Activated naive CD4-positive, alpha-beta T cell treated with anti-CD3 and anti-CD28 coated beads, Interleukin-2, amount 10 ng/mL, durations not matched to agents 7 days and 5 days (primary cell): ENCODE results near the gene FXYD4.
A peak's percentile ranks its signal among the peaks of the same experiment; 100 is the strongest.
"Not testable (repeated sequence)": the region's sequence is repeated elsewhere in the genome, so short reads cannot be mapped to it uniquely, and the experiment has no call there.

Source experiments
- CTCF ChIA-PET: fragments of 350-600 bp; sonication (Branson Sonifier 250); formaldehyde crosslinking; loops from one replicate; lab custom pipeline; 2021; ENCODE audit warnings: antibody characterized with exemption; lab: Charles Lee
- DNase-seq: peaks from one replicate; pipeline ENCODE4 v3.0.0-alpha.2; 2020
- H3K27ac Mint-ChIP-seq: one replicate; pipeline ENCODE4 v1.8.0; 2021; ENCODE audit warnings: mild to moderate bottlenecking, moderate library complexity, mixed read lengths
- H3K27me3 Mint-ChIP-seq: one replicate; pipeline ENCODE4 v1.8.0; 2021; ENCODE audit warnings: mild to moderate bottlenecking, mixed read lengths
- H3K36me3 Mint-ChIP-seq: one replicate; pipeline ENCODE4 v1.8.0; 2021; ENCODE audit warnings: mixed read lengths
- H3K4me1 Mint-ChIP-seq: one replicate; pipeline ENCODE4 v1.8.0; 2021; ENCODE audit warnings: mixed read lengths
- H3K4me3 Mint-ChIP-seq: one replicate; pipeline ENCODE4 v1.8.0; 2021; ENCODE audit warnings: mild to moderate bottlenecking, moderate library complexity, mixed read lengths
- H3K9me3 Mint-ChIP-seq: one replicate; pipeline ENCODE4 v1.8.0; 2021; ENCODE audit warnings: mixed read lengths

Gene FXYD4, protein sequence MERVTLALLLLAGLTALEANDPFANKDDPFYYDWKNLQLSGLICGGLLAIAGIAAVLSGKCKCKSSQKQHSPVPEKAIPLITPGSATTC

GRCh38 chr10:43371418-43371817, at the start of gene FXYD4:
Gene FXYD4, plus strand, starts transcription at chr10:43371636. Its CDS starts 2,111 bp downstream, at chr10:43373747.
- Mint-ChIP-seq H3K27me3 (peaks cover 33% of the 10 kb centered on the region), H3K4me1 (peaks cover 12% of the 10 kb centered on the region), H3K36me3 (no peaks in the 10 kb centered on the region), H3K4me3 (no peak within 1 kb of the TSS), H3K27ac (no peak within 1 kb of the TSS), H3K9me3 (no peaks in the 10 kb centered on the region)
- no peak for DNase-seq
- CTCF ChIA-PET: interaction anchor here (0.6 kb wide), 1 partner anchor 9 kb away, joined by 3 read pairs; no protein-coding TSS in a partner anchor

DNA sequence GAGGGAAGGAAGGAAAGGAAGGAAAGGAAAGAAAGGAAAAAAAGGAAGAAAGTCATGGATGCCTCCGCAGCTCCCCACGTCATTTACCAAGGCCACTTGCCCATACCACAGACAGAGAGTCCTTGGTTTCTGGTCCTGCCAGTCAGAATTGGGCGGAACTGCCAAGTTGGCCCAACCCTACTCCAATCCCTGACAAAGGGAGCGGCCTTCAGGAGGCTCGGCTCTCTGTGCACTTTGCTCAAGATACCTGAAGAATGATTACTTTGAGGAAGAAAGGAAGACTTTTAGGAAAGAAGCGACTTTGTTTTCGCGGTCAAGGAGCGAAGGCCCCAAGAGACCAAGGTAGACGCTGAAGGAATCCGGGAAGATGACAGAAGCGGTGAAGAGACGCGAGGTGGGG, 49.1 kb upstream of the FXYD4 start:
- H3K4me1 Mint-ChIP-seq: peaks cover 32% of the 10 kb centered on the region
- H3K27me3 Mint-ChIP-seq: peaks cover 62% of the 10 kb centered on the region
- H3K36me3 Mint-ChIP-seq: peaks cover 2% of the 10 kb centered on the region
- H3K27ac Mint-ChIP-seq: no peak overlapping the region
- no peaks in the 10 kb centered on the region for H3K9me3 Mint-ChIP-seq
- peak overlapping the region; percentile 11 for H3K4me3 Mint-ChIP-seq
- DNase-seq: no peak
- CTCF ChIA-PET: interaction anchor here (1.0 kb wide), 1 partner anchor 18 kb away, joined by 3 read pairs; no protein-coding TSS in a partner anchor

DNA sequence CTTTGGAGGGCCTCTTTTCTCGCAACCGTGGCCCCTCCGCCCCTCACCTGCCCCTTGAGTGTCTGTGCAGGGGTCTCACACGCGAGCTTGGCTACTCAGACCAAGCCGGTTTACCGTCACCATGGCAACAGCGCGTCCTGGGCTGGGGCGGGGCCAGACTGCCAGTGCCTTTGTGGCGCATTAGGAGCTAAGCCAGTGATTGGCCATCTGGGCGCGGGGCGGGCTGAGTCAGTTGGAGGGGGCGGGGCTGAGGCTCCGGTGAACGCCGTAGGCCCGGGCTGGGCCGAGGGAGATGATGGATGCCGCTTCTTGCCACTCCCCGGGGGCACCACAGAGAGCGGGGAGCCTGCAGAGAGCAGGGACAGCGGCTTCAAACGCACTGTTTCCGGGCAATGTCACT, 48.7 kb upstream of the FXYD4 start:
- Mint-ChIP-seq H3K27me3 (peaks cover 60% of the 10 kb centered on the region), H3K9me3 (no peaks in the 10 kb centered on the region), H3K4me1 (peaks cover 29% of the 10 kb centered on the region), H3K4me3 (peak overlapping the region; percentile 11), H3K36me3 (peaks cover 2% of the 10 kb centered on the region), H3K27ac (no peak overlapping the region)
- CTCF ChIA-PET: interaction anchor here (1.0 kb wide), 1 partner anchor 17 kb away, joined by 3 read pairs; no protein-coding TSS in a partner anchor
- peak; percentile 92 for DNase-seq

- DNase-seq: no peak
- H3K36me3 Mint-ChIP-seq: peaks cover 2% of the 10 kb centered on the region
- H3K27me3 Mint-ChIP-seq: peaks cover 56% of the 10 kb centered on the region
- H3K9me3 Mint-ChIP-seq: no peaks in the 10 kb centered on the region
- CTCF ChIA-PET: interaction anchor here (1.0 to 1.6 kb wide), 2 partner anchors 17 to 118 kb away, joined by 3 read pairs; no protein-coding TSS in a partner anchor
- no peak overlapping the region for H3K27ac Mint-ChIP-seq
- peaks cover 27% of the 10 kb centered on the region for H3K4me1 Mint-ChIP-seq
- no peak overlapping the region for H3K4me3 Mint-ChIP-seq
These were observed 48.2 kb upstream of the FXYD4 start for GRCh38 chr10:43323245-43323644.

- Mint-ChIP-seq H3K4me3 (no peak overlapping the region), H3K36me3 (peaks cover 2% of the 10 kb centered on the region), H3K27me3 (peaks cover 52% of the 10 kb centered on the region), H3K4me1 (peaks cover 18% of the 10 kb centered on the region), H3K9me3 (no peaks in the 10 kb centered on the region), H3K27ac (no peak overlapping the region)
- CTCF ChIA-PET: interaction anchor here (0.9 to 1.6 kb wide), 3 partner anchors 13 to 120 kb away, joined by 3 read pairs; no protein-coding TSS in a partner anchor
- no peak for DNase-seq
These were observed 46.6 kb upstream of the FXYD4 start for GRCh38 chr10:43324876-43325275.

DNA sequence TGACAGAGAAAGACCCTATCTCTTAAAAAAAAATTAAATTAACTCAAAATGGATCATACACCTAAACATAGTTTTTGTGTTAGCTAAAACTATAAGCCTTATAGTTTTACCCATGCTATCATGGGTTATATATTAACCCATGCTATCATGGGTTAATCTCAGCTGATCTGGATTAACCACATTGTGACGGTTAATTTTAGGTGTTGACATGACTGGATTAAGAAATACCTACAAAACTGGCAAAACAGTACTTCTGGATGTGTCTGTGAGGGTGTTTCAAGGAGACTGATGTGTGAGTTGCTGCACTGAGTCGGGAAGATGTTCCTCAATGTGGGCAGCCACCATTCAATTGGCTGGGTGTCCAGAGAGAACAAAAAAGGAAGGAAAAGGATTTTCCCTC, 44.3 kb upstream of the FXYD4 start:
- H3K27ac Mint-ChIP-seq: no peak overlapping the region
- H3K4me1 Mint-ChIP-seq: peaks cover 20% of the 10 kb centered on the region
- H3K27me3 Mint-ChIP-seq: peaks cover 29% of the 10 kb centered on the region
- CTCF ChIA-PET: interaction anchor here (0.9 to 1.2 kb wide), 2 partner anchors 16 to 34 kb away, joined by 3 read pairs; no protein-coding TSS in a partner anchor
- H3K9me3 Mint-ChIP-seq: no peaks in the 10 kb centered on the region
- no peak for DNase-seq
- peaks cover 3% of the 10 kb centered on the region for H3K36me3 Mint-ChIP-seq
- no peak overlapping the region for H3K4me3 Mint-ChIP-seq

DNA sequence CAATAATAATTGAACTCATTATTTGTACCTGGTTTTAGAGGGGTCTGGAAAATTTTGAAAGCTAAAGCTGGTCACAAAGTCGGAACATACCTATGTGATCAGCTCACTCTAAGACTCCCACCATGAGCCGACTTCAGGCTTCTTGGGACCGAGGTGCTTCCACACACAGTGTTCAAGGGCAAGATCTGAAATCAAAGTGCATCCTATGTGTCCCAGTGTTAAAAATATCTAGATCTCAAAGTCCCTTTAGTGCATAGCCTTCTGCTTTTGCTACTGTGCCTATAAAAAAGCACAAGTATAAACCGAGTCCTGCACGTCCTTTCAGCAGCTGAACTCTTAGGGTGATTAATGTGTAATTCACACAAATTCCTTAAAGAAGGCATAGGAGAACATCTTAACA, 43.5 kb upstream of the FXYD4 start:
- Mint-ChIP-seq H3K27me3 (peaks cover 20% of the 10 kb centered on the region), H3K9me3 (no peaks in the 10 kb centered on the region), H3K4me1 (peaks cover 20% of the 10 kb centered on the region), H3K36me3 (peaks cover 3% of the 10 kb centered on the region), H3K4me3 (no peak overlapping the region), H3K27ac (no peak overlapping the region)
- no peak for DNase-seq
- CTCF ChIA-PET: interaction anchor here (0.7 to 1.2 kb wide), 3 partner anchors 25 to 126 kb away, joined by 3 read pairs; no protein-coding TSS in a partner anchor

GRCh38 chr10:43328810-43329209, 42.6 kb upstream of the FXYD4 start:
- H3K27ac Mint-ChIP-seq, DNase-seq, H3K4me3 Mint-ChIP-seq, H3K9me3 Mint-ChIP-seq, H3K36me3 Mint-ChIP-seq: not testable (repeated sequence)
- CTCF ChIA-PET: interaction anchor here (0.7 to 1.2 kb wide), 3 partner anchors 26 to 127 kb away, joined by 3 read pairs; no protein-coding TSS in a partner anchor
- peaks cover 22% of the 10 kb centered on the region for H3K4me1 Mint-ChIP-seq
- H3K27me3 Mint-ChIP-seq: peaks cover 15% of the 10 kb centered on the region

DNA sequence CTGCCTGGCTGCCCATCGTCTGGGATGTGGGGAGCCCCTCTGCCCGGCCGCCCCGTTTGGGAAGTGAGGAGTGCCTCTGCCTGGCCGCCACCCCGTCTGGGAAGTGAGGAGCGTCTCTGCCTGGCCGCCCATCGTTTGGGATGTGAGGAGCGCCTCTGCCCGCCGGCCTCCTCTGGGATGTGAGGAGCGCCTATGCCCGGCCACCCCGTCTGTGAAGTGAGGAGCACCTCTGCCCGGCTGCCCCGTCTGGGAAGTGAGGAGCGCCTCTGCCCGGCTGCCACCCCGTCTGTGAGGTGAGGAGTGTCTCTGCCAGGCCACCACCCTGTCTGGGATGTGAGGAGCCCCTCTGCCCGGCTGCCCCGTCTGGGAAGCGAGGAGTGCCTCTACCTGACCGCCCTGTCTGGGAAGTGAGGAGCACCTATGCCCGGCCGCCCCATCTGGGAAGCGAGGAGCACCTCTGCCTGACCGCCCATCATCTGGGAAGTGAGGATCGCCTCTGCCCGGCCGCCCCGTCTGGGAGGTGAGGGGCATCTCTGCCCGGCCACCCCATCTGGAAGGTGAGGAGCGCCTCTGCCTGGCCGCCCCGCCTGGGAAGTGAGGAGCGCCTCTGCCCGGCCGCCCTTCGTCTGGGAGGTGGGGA, 42.1 kb upstream of the FXYD4 start:
- H3K4me3 Mint-ChIP-seq, H3K36me3 Mint-ChIP-seq, H3K27ac Mint-ChIP-seq, H3K9me3 Mint-ChIP-seq, CTCF ChIA-PET: not testable (repeated sequence)
- peak; percentile 18 for DNase-seq
- Mint-ChIP-seq H3K4me1 (peaks cover 27% of the 10 kb centered on the region), H3K27me3 (peaks cover 15% of the 10 kb centered on the region)

- H3K9me3 Mint-ChIP-seq, H3K36me3 Mint-ChIP-seq, CTCF ChIA-PET, H3K4me3 Mint-ChIP-seq, DNase-seq: not testable (repeated sequence)
- H3K4me1 Mint-ChIP-seq: peaks cover 27% of the 10 kb centered on the region
- peaks cover 17% of the 10 kb centered on the region for H3K27me3 Mint-ChIP-seq
- H3K27ac Mint-ChIP-seq: peak overlapping the region; percentile 52
These were observed 41.2 kb upstream of the FXYD4 start for GRCh38 chr10:43330049-43330823.

DNA sequence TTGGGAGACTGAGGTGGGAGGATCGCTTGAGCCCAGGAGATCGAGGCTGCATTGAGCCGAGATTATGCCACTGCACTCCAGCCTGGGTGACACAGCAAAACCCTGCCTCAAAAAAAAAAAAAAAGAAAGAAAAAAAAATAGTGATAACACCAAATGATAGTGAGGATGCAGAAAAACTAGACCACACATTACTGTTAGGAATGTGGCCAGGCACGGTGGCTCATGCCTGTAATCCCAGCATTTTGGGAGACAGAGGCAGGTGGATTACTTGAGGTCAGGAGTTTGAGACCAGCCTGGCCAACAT, 40.7 kb upstream of the FXYD4 start:
- Mint-ChIP-seq H3K27me3 (peaks cover 19% of the 10 kb centered on the region), H3K27ac (peak overlapping the region; percentile 52), H3K4me1 (peaks cover 27% of the 10 kb centered on the region)
- CTCF ChIA-PET, H3K9me3 Mint-ChIP-seq, H3K36me3 Mint-ChIP-seq, DNase-seq, H3K4me3 Mint-ChIP-seq: not testable (repeated sequence)

DNA sequence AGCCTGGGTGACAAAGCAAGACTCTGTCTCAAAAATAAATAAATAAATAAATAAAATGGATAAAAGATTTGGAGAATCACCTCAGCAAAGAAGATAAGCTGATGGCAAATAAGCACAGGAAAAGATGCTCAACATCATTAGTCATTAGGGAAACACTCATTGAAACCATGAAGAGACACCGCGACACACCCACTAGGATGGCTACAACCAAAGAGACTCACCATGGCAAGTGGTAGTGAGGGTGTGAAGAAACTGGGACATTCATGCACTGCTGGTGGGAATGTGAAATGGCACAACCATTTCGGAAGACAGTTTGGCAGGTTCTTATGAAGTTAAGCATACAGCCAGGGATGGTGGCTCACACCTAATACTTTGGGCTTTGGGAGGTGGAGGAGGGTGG, 37.8 kb upstream of the FXYD4 start:
- peaks cover 3% of the 10 kb centered on the region for H3K9me3 Mint-ChIP-seq
- H3K4me3 Mint-ChIP-seq: no peak overlapping the region
- H3K4me1 Mint-ChIP-seq: peaks cover 40% of the 10 kb centered on the region
- H3K27ac Mint-ChIP-seq: no peak overlapping the region
- H3K36me3 Mint-ChIP-seq: peaks cover 4% of the 10 kb centered on the region
- H3K27me3 Mint-ChIP-seq: peaks cover 28% of the 10 kb centered on the region
- CTCF ChIA-PET: interaction anchor here (2.0 to 2.2 kb wide), 2 partner anchors 41 to 68 kb away, joined by 6 to 11 read pairs; no protein-coding TSS in a partner anchor
- DNase-seq: no peak

- H3K4me1 Mint-ChIP-seq: peaks cover 52% of the 10 kb centered on the region
- peaks cover 4% of the 10 kb centered on the region for H3K36me3 Mint-ChIP-seq
- H3K27me3 Mint-ChIP-seq: peaks cover 42% of the 10 kb centered on the region
- H3K27ac Mint-ChIP-seq: no peak overlapping the region
- CTCF ChIA-PET: interaction anchor here (1.2 kb wide), 1 partner anchor 11 kb away, joined by 3 read pairs; no protein-coding TSS in a partner anchor
- no peak overlapping the region for H3K4me3 Mint-ChIP-seq
- peaks cover 3% of the 10 kb centered on the region for H3K9me3 Mint-ChIP-seq
- DNase-seq: no peak
These were observed 35.4 kb upstream of the FXYD4 start for GRCh38 chr10:43336061-43336460.

DNA sequence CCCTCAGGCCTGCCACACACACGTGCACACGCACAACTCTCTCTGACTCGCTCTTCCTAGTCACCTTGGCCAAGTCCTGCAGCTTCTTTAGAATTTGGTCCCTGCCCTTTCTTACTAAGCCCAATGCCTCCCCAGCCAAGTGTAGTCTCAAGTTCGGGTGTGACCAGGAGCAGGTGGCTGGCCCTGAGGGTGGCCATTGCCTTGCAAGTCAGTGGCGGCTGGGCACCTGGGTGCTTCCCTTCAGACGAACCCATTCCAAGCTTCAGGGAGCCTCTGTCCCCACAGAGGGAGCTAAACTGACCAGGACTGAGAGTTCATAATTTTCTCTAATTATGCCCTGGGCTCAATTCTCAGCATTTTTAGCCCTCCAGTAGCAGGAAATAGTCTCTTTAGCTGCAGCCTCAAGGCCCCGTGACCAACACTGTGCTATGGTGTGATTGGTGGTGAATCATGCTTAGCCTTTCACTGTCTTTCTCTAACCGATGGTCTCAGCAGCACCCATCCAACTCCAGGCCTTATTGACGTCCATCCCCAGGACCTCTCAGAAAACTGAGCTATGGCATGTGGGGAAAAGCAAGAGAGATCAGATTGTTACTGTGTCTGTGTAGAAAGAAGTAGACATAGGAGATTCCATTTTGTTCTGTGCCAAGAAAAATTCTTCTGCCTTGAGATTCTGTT, 34.7 kb upstream of the FXYD4 start:
- Mint-ChIP-seq H3K36me3 (peaks cover 2% of the 10 kb centered on the region), H3K9me3 (peaks cover 3% of the 10 kb centered on the region), H3K27me3 (peaks cover 45% of the 10 kb centered on the region), H3K4me3 (no peak overlapping the region), H3K27ac (no peak overlapping the region), H3K4me1 (peaks cover 48% of the 10 kb centered on the region)
- no peak for DNase-seq
- CTCF ChIA-PET: no interaction called here
